Endothelial cell (in vitro differentiated cells): ENCODE data around the gene LRIT1. TPM values are rescaled to one million over a fixed set of nuclear protein-coding genes. Genes with fewer than 3 reads are reported as not detected.

ENCODE experiments used
- DNase-seq: peaks from one replicate; pipeline ENCODE4 v3.0.0; 2021; ENCODE audit warnings: low spot score
- H3K27ac Mint-ChIP-seq: one replicate; pipeline ENCODE4 v1.8.0; 2021; ENCODE audit warnings: mixed read lengths, inconsistent platforms; ENCODE audit not compliant: unreplicated experiment
- H3K27me3 Mint-ChIP-seq: one replicate; pipeline ENCODE4 v1.8.0; 2021; ENCODE audit warnings: mild to moderate bottlenecking, moderate library complexity, mixed read lengths, inconsistent platforms; ENCODE audit not compliant: unreplicated experiment
- H3K36me3 Mint-ChIP-seq: one replicate; pipeline ENCODE4 v1.8.0; 2021; ENCODE audit warnings: mild to moderate bottlenecking, low read depth, mixed read lengths, inconsistent platforms; ENCODE audit not compliant: unreplicated experiment
- H3K4me1 Mint-ChIP-seq: one replicate; pipeline ENCODE4 v1.8.0; 2021; ENCODE audit warnings: mild to moderate bottlenecking, mixed read lengths, inconsistent platforms; ENCODE audit not compliant: unreplicated experiment
- H3K4me3 Mint-ChIP-seq: one replicate; pipeline ENCODE4 v1.8.0; 2021; ENCODE audit warnings: mild to moderate bottlenecking, mixed read lengths, inconsistent platforms; ENCODE audit not compliant: unreplicated experiment
- H3K9me3 Mint-ChIP-seq: one replicate; pipeline ENCODE4 v1.8.0; 2021; ENCODE audit warnings: mixed read lengths, inconsistent platforms; ENCODE audit not compliant: unreplicated experiment
- CTCF ChIP-seq: fragments of 200-600 bp; sonication (generic); IDR thresholded peaks from one replicate; pipeline ENCODE4 v1.5.0; 2021; ENCODE audit warnings: antibody characterized with exemption; ENCODE audit not compliant: unreplicated experiment
- total RNA-seq: library from RNA; stranded (reverse); fragmentation: NEBNext Ultra II Directional; extraction: Animal tissue kit (Norgen Biotek cat#: 25700); gene quantifications from one replicate; pipeline ENCODE4 v1.2.1, GENCODE V29; 2021; ENCODE audit not compliant: unreplicated experiment

The LRIT1 gene
- total RNA-seq, 1 donor from 2014 or later: not detected

- Mint-ChIP-seq H3K4me1 (no peaks in the 10 kb centered on the region), H3K27ac (no peak overlapping the region), H3K36me3 (no peaks in the 10 kb centered on the region), H3K9me3 (no peaks in the 10 kb centered on the region), H3K4me3 (no peak overlapping the region), H3K27me3 (peaks cover 8% of the 10 kb centered on the region)
- no peak for TF ChIP-seq CTCF
- DNase-seq: no peak
These were observed 56.8 kb downstream of the LRIT1 start for GRCh38 chr10:84184517-84184916.

- no peaks in the 10 kb centered on the region for H3K9me3 Mint-ChIP-seq
- no peak overlapping the region for H3K27ac Mint-ChIP-seq
- H3K4me3 Mint-ChIP-seq: no peak overlapping the region
- DNase-seq: no peak
- TF ChIP-seq CTCF: no peak
- H3K36me3 Mint-ChIP-seq: no peaks in the 10 kb centered on the region
- H3K4me1 Mint-ChIP-seq: peaks cover 1% of the 10 kb centered on the region
- peaks cover 2% of the 10 kb centered on the region for H3K27me3 Mint-ChIP-seq
These were observed 59.7 kb downstream of the LRIT1 start for GRCh38 chr10:84181631-84182030.

Other genes with a start within 250 kb of the LRIT1 start
- gene GHITM, start 102.0 kb downstream of the LRIT1 start, total RNA-seq: 97.8 TPM
- not detected for gene GPR15LG, start 67.7 kb downstream of the LRIT1 start, total RNA-seq
- gene CDHR1, start 47.0 kb downstream of the LRIT1 start, total RNA-seq: 1.3 TPM
- not detected for gene LRIT2, start 16.0 kb downstream of the LRIT1 start, total RNA-seq
- not detected for gene RGR, start 3.5 kb upstream of the LRIT1 start, total RNA-seq
- gene CCSER2, start 87.0 kb upstream of the LRIT1 start, total RNA-seq: 80.2 TPM